NOMO-1 treated with dmso at 0.1 percent for 144 hours (cell line): ENCODE data around the gene CDK3.

Experiments
- DNase-seq: peaks from one replicate; lab custom pipeline; 2025; ENCODE audit not compliant: unreplicated experiment; lab: John Stamatoyannopoulos, UW

CDK3 gene

GRCh38 chr17:76013377-76013932 lies 12.8 kb downstream of the CDK3 start:
- no peak for DNase-seq

GRCh38 chr17:76014100-76014924 lies 13.7 kb downstream of the CDK3 start:
- DNase-seq: peak; percentile 45

- DNase-seq: no peak
Measured at GRCh38 chr17:76014925-76015261, 14.2 kb downstream of the CDK3 start.

GRCh38 chr17:76017481-76018339 lies 17.1 kb downstream of the CDK3 start:
- DNase-seq: no peak

- no peak for DNase-seq
Measured at GRCh38 chr17:76018340-76018680, 17.7 kb downstream of the CDK3 start.

GRCh38 chr17:76018801-76019200 lies 18.1 kb downstream of the CDK3 start:
- DNase-seq: no peak

- no peak for DNase-seq
Measured at GRCh38 chr17:76019833-76020467, 19.3 kb downstream of the CDK3 start.

- no peak for DNase-seq
Measured at GRCh38 chr17:76022285-76022684, 21.6 kb downstream of the CDK3 start.

- no peak for DNase-seq
Measured at GRCh38 chr17:76022973-76023899, 22.6 kb downstream of the CDK3 start.

- no peak for DNase-seq
Measured at GRCh38 chr17:76023900-76024237, 23.2 kb downstream of the CDK3 start.

GRCh38 chr17:76024353-76024752 lies 23.7 kb downstream of the CDK3 start:
- DNase-seq: no peak

- no peak for DNase-seq
Measured at GRCh38 chr17:76025294-76025693, 24.6 kb downstream of the CDK3 start.

GRCh38 chr17:76026714-76027158 lies 26.1 kb downstream of the CDK3 start:
- no peak for DNase-seq

GRCh38 chr17:76027159-76027839 lies 26.6 kb downstream of the CDK3 start, which contains the start of gene EVPL:
TSS of gene EVPL (minus strand) at chr17:76027306. CDS start at chr17:76027198, 108 bp downstream.
- no peak for DNase-seq

- no peak for DNase-seq
Measured at GRCh38 chr17:76032073-76032779, 31.6 kb downstream of the CDK3 start.

- DNase-seq: no peak
Measured at GRCh38 chr17:76032780-76033108, 32.1 kb downstream of the CDK3 start.

GRCh38 chr17:76033139-76033538 lies 32.5 kb downstream of the CDK3 start:
- DNase-seq: no peak

GRCh38 chr17:76034428-76035350 lies 34.0 kb downstream of the CDK3 start:
- DNase-seq: no peak
